HG03139 (cell line): ENCODE measurements around the gene MTHFD1L.

ENCODE experiments used
- ATAC-seq: cut with Tn5 transposase; IDR thresholded peaks from one replicate; pipeline ENCODE4 v1.9.1; 2021; ENCODE audit not compliant: unreplicated experiment

The MTHFD1L gene

DNA sequence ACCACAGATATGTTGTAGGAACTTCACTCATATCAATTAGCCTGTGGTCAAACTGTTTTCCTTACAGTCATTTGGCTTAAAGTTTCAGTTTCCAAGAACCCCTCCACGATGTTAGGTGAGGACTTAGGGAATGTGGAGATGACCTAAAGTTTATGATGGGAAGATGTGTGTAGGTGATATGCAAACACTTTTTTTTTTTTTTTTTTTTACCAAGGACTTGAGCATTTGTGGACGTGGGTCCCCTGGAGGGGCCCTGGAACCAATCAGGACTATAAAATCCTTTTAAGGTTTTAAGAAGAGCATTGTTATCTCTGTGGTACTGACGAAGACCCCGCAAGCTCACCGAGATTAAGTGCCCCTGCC is 478 bp upstream of the MTHFD1L start:
- ATAC-seq = no peak

GRCh38 chr6:150866147-150866990 is 867 bp downstream of the MTHFD1L start:
- ATAC-seq = peak; percentile 74

DNA sequence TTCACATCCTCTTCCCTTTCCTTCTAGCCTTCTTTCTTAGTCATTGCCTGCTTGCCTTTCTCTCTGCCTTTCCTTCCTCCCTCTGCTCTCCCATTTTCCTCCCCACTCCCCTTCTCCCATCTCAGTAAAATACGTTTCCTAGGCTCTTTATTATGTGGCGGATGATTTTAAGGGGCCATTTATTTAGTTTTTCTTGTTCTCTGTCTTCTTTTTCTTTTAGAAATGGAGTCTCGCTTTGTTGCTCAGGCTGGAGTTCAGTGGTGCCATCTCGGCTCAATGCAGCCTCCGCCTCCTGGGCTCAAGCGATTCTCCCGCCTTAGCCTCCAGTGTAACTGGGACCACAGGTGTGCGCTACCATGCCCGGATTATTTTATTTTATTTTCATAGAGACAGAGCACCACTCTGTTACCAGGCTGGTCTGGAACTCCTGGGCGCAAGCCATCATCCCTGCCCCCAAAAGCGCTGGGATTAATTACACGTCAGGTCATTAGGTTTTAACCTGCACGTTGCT is 1.5 kb downstream of the MTHFD1L start:
- ATAC-seq = no peak

- ATAC-seq = no peak
These were observed 3.3 kb downstream of the MTHFD1L start for GRCh38 chr6:150868759-150869158.

DNA sequence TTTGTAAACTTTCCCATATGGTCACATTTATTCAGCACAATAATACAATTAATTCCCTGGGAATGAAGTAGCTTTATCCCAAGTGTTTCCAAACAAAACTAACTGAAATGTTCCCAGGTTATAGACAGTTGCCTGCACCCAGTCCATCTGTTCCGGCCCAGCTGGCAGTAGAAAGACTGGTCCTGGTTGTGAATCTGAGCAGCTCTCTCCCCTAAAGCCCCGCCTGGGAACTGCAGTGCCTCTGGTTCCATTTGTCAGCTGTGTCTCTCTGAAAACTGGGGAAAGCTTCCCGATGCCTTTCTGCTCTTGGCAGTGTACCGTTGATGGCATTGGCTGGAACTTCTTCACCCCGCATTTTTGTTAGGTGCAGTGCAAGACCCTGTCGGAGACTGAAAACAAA is 8.7 kb downstream of the MTHFD1L start:
- no peak for ATAC-seq

DNA sequence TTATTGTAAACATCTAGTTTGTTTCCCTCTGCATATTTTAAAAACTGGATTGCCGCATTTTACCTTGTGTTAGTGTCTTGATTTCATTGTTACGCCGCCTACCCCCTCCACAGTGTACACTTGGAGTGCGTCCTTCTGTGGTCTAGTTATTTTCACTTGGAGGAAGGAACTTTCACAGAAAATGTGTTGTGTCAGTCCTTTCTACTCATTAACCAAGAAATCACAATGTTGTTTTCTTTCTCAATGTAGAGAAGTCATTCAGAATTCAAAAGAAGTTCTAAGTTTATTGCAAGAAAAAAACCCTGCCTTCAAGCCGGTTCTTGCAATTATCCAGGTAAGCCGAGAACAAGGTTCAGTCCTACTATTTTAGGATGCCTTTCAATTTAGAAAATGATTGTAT is 10.3 kb downstream of the MTHFD1L start:
- no peak for ATAC-seq

- no peak for ATAC-seq
These were observed 11.1 kb downstream of the MTHFD1L start for GRCh38 chr6:150876598-150876997.

DNA sequence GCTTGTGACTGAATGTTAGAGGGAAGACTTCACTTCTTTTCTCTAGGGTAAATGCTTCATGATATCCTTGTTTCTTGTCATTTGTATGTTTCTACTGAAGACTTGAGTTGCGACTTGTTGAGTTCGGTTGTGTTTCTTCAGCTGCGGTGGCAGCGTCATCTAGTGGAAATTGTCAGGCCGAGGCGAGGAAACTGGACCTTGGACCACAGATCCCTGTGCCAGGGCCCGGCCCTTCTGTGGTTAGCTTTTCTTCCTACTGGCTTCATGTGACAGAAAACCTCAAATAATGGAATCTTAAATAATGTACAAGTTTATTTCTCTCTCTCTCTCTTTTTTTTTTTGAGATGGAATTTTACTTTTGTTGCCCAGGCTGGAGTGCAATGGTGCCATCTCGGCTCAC is 12.4 kb downstream of the MTHFD1L start:
- no peak for ATAC-seq

DNA sequence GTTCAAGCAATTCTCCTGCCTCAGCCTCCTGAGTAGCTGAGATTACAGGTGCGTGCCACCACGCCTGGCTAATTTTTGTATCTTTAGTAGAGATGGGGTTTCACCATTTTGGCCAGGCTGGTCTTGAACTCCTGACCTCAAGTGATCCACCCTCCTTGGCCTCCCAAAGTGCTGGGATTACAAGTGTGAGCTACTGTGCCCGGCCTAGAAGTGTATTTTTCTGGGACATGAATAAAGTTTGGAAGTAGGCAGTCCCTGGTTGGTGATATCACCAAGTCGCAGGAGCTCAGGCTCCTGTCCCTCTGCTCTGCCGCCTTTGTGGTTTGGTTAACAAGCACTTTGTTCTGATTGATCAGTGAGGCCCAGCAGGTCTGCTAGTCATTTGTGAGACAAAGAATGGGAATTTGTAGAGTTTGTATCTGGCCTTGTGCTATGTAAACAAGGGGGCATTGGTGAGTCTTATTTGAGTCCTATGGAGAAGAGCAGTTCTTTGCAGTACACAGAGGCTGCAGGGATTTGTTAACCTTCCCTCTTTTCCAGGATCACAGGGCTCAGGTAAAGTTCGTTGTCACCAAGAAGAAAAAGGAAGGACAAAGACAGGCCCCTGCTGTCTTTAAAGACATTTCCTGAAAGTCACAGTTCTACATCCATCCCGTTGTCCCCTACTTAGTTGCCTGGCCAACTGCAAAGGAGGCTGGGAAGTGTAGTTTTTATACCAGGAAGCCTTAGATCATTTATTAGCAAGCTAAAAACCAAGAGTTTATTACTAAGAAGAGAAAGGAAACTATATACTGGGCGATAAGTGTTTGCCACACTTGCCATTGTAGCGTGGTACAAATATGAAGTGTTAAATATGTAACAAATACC is 13.1 kb downstream of the MTHFD1L start:
- ATAC-seq = no peak

- ATAC-seq = no peak
These were observed 14.8 kb downstream of the MTHFD1L start for GRCh38 chr6:150880336-150880735.

DNA sequence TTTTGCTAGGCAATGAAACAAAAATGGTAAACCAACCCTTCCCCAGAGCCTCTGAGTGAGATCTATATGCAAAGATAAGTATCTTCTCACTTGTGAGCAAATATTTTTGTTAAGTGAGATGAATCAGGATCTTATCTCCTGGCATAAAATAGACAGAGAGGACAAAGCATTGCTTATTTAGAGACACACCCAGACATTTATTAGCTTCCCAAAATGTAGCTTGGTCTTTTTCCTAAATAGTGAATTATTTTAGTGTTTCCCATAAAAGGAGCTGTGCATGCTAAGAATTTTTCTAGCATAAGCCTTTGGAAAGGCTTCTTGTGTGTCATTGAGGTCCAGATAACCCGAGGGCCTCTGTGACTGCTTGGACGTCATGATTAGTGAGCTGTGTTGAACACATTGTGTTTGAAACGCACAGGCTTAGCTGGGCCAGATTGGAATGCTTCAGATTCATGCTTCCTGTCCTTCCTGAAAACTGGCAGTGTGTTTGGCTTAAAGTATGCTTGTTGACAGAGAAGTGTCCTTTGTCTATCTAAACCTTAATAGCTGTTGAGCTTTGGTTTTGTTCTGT is 16.5 kb downstream of the MTHFD1L start:
- ATAC-seq = no peak

GRCh38 chr6:150883521-150883920 is 18.0 kb downstream of the MTHFD1L start:
- no peak for ATAC-seq

GRCh38 chr6:150886155-150886554 is 20.7 kb downstream of the MTHFD1L start:
- ATAC-seq = no peak

GRCh38 chr6:150887978-150888563 is 22.6 kb downstream of the MTHFD1L start:
- ATAC-seq = no peak

DNA sequence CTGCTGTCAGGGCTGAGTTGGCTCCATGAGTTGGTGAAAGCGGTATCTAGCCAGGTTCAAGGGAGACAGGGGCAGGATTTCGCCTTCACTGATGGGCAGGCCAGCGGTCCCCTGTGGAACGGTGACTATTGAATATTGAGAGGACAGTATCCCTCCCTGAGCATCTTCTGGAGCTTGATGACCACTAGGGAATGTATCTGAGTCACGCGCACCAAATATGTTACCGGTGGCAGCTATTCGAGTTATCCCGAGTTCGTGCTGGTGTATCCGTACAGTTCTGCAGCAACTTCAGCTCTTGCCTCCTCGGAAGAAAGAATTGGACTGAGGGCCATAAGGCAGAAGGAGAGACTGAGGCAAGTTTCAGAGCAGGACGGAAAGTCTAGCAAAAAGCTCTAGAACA is 24.8 kb downstream of the MTHFD1L start:
- no peak for ATAC-seq

DNA sequence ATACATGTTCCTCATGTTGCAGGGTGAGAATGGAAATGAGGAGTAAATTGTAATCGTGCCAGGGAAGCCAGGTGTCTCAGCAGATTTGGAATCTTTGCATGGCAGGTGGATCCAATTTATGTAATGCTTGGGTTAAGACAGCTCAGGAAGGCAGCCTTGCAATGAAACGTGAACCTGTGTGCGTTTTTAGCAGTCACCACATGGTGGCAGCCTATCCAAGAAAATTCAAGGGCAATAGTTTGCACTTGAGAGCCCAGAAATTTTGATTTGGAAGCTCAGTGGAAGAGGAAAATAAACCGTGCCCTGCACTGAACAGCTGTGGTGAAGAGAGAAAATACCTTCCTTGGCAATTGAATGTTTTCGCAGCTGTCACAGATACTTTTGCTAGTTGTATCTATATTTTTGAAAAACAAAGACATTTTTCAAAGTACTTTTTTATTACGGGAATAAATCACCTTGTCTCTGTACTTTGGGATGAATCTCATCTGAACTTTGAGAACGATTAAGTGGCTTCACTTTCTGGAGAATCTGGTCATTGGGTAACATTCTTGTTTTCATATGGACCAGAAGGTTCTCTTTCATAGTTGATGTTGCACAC is 26.5 kb downstream of the MTHFD1L start:
- ATAC-seq = no peak

DNA sequence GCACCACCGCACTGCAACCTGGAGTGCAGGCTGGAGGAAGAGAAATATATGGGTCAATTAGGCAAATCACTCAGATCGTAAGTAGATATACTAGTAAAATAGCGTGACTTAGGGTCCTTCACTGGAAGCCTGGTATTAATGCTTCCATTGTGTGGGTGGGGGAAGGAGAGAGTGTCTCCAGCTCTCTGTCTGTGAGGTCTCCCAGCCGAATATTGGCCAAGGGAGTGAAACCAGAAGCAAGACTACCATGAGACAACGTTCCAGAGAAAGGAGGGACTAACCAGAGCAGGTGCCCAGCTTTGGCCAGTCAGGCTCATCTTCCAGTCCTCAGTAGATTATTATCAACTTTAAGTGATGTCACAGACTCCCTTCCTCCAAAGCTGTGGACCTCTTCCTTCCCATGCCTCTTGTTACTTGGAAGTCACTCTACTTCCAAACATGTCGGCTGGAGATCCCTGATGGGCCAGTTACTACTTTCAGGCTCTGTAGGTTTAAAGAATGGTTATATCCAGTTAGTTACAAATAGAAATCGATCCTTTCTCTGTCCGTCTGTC is 28.8 kb downstream of the MTHFD1L start:
- no peak for ATAC-seq

- ATAC-seq = peak; percentile 53
These were observed 29.5 kb downstream of the MTHFD1L start for GRCh38 chr6:150894935-150895552.

DNA sequence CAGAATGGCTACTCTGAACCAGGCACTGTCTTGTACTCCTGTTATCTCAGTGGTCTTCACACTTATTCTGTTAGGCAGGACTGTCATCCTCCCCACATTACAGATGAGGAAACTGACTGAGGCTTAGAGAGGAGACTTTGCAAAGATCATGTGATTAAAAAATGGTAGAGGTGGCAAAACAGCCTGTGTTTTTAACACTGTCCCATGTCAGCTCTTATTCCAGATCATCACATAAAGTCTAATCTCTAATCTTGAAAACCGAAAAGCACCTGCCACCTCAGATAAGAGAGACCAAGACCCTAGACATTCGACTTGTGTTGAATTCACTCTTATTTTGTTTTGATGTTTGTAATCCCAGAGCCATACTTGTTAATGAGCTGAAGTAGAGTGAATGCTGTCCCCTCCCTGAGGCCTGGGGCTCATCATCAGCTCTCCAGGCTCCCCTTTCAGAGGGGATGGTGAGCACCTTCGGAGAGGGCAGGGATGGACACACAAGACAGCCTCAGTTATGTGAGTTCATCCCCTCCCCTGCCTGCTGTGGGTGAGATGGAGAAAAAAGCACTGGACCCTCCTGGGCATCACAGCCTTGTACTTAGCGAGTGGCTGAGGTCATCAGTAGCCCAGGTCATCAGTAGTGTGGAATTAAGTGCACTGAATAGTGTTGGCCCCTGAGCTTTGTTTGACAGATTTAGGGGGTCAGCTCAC is 30.6 kb downstream of the MTHFD1L start:
- ATAC-seq = no peak
